Measurements from ENCODE around the gene MASP1.

MASP1 gene

DNA sequence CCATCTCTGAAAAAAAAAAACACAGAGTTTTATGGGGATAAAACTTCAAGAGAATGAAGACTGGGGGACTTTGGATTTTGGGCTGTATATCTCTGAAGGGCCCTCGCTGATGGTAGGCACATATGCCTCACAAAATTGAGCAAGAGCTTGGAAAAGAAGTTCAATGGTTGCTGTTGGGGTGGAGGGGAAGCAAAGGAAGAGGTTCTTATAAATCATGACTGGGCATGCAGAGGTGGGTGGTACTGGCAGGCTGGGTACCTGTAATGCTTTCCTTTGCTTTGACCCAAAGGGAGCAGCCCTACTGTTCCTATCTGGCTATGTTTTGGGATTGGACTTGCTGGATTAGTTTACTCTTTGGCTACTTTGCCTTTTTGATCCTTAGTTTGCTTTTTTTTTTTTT is 100.3 kb downstream of the MASP1 start:
- DNase-seq (ENCODE audit: insufficient read length, low spot score) (no peak), FAIRE-seq (no peak)
- TF ChIP-seq POLR2AphosphoS5 (IDR thresholded peaks at IDR 0.05; ENCODE audit: low read depth, low read length) (no peak), TAF1 (IDR thresholded peaks at IDR 0.05; ENCODE audit: low read depth, low read length) (no peak), PAX5 (IDR thresholded peaks at IDR 0.05; ENCODE audit: insufficient read depth, low read length, severe bottlenecking) (no peak), POU2F2 (IDR thresholded peaks at IDR 0.05; ENCODE audit: low read depth, low read length) (no peak), SPI1 (IDR thresholded peaks at IDR 0.05; ENCODE audit: low read depth, low read length) (no peak), POLR2A (IDR thresholded peaks at IDR 0.05; ENCODE audit: low read depth, low read length) (no peak)

GRCh38 chr3:187188931-187189330 is 102.6 kb downstream of the MASP1 start:
- TF ChIP-seq TAF1 (IDR thresholded peaks at IDR 0.05; ENCODE audit: low read depth, low read length) (no peak), PAX5 (IDR thresholded peaks at IDR 0.05; ENCODE audit: insufficient read depth, low read length, severe bottlenecking) (no peak), POLR2A (IDR thresholded peaks at IDR 0.05; ENCODE audit: low read depth, low read length) (no peak), POU2F2 (IDR thresholded peaks at IDR 0.05; ENCODE audit: low read depth, low read length) (no peak), POLR2AphosphoS5 (IDR thresholded peaks at IDR 0.05; ENCODE audit: low read depth, low read length) (no peak), SPI1 (IDR thresholded peaks at IDR 0.05; ENCODE audit: low read depth, low read length) (0 out of 2 replicates have a peak, but pooled peaks have one; percentile 18)
- no peak for FAIRE-seq
- DNase-seq (ENCODE audit: insufficient read length, low spot score) = no peak

DNA sequence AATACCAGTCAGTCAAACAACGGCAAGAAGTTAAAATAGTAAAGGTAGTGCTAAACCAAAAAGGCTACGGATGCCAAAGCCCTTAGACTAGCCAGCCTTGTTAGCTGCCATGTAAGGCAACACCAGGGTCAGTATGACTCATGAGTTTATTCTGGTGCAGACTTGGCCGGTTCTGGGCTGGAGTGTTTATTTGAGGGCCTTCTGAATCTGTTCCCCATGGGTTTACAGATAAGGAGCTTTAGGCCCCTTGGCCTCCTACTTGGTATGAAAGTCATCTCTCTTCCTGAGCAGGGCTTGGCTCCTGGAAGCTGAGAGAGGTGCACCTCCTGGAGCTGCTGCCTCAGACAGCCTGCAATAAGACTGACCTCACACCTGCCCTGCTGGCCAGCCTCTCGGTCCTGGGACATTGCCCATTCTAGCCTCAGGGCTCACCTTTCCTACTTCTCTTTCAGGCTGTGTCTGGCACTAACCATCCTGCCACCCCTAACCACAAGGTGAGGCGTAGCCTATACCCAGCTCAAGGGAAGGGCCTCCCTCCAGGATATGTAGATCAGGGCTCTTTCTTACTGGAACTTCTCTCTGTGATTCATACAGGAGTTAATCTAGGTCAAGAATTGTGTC is 104.6 kb downstream of the MASP1 start:
- DNase-seq (ENCODE audit: insufficient read length, low spot score) (no peak), FAIRE-seq (no peak)
- no peak for TF ChIP-seq SPI1 (IDR thresholded peaks at IDR 0.05; ENCODE audit: low read depth, low read length)
- no peak for TF ChIP-seq POU2F2 (IDR thresholded peaks at IDR 0.05; ENCODE audit: low read depth, low read length)
- no peak for TF ChIP-seq POLR2A (IDR thresholded peaks at IDR 0.05; ENCODE audit: low read depth, low read length)
- no peak for TF ChIP-seq TAF1 (IDR thresholded peaks at IDR 0.05; ENCODE audit: low read depth, low read length)
- TF ChIP-seq PAX5 (IDR thresholded peaks at IDR 0.05; ENCODE audit: insufficient read depth, low read length, severe bottlenecking) = no peak

DNA sequence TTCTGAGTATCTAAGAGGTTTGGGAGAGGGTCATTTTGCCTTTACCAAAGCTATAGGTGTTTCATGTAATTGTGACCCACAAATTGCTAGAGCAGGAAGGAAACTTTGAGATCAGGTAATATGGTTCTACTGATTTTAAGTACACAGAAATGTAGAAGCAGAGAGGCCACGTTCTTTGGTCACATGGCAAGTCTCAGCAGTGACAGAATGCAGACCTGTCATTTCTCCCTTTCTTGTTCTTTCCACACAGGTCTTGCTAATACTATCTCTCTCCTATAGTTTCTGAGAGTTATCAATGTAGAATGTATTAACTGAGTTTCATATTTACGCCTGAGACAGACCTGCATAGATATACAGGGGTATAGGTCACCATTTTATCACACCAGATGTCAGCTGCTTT is 105.2 kb downstream of the MASP1 start:
- FAIRE-seq = no peak
- no peak for DNase-seq (ENCODE audit: insufficient read length, low spot score)
- TF ChIP-seq POLR2A (IDR thresholded peaks at IDR 0.05; ENCODE audit: low read depth, low read length) (no peak), PAX5 (IDR thresholded peaks at IDR 0.05; ENCODE audit: insufficient read depth, low read length, severe bottlenecking) (no peak), POLR2AphosphoS5 (IDR thresholded peaks at IDR 0.05; ENCODE audit: low read depth, low read length) (no peak), SPI1 (IDR thresholded peaks at IDR 0.05; ENCODE audit: low read depth, low read length) (no peak), POU2F2 (IDR thresholded peaks at IDR 0.05; ENCODE audit: low read depth, low read length) (no peak), TAF1 (IDR thresholded peaks at IDR 0.05; ENCODE audit: low read depth, low read length) (no peak)

DNA sequence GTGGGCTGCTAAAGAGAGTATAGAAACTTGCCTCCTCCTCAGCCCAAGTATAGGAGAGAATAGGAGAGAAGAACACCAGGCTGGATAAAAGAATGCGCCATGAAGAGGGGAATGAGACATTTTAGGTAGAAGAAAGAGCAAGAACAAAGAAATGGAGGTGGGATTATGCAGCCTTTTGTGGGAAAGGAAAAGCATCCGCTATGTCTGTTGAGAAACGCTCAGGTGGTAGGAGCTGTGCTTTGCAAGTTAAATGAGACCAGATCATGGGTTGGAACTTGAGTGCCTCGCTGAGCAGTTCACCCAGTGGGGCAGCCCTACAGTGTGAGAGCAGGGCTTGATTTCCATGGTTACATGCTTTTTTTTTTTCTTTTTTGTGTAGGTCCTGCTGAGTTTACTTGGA is 105.8 kb downstream of the MASP1 start:
- DNase-seq (ENCODE audit: insufficient read length, low spot score) = no peak
- no peak for TF ChIP-seq PAX5 (IDR thresholded peaks at IDR 0.05; ENCODE audit: insufficient read depth, low read length, severe bottlenecking)
- no peak for TF ChIP-seq TAF1 (IDR thresholded peaks at IDR 0.05; ENCODE audit: low read depth, low read length)
- no peak for TF ChIP-seq POU2F2 (IDR thresholded peaks at IDR 0.05; ENCODE audit: low read depth, low read length)
- TF ChIP-seq SPI1 (IDR thresholded peaks at IDR 0.05; ENCODE audit: low read depth, low read length) = no peak
- TF ChIP-seq POLR2AphosphoS5 (IDR thresholded peaks at IDR 0.05; ENCODE audit: low read depth, low read length) = no peak
- no peak for TF ChIP-seq POLR2A (IDR thresholded peaks at IDR 0.05; ENCODE audit: low read depth, low read length)
- FAIRE-seq = no peak
